DND-41 (cell line): ENCODE results near the gene FUNDC2.

ENCODE experiments used
- ATAC-seq: fragments of 200-7000 bp; cut with Tn5 transposase; 3 replicates; pipeline ENCODE4 v1.9.1; 2021; ENCODE audit warnings: low read depth; ENCODE audit not compliant: insufficient read depth
- DNase-seq: peaks from one replicate; pipeline ENCODE4 v3.0.0-alpha.2; 2020
- H2AFZ ChIP-seq: 2 replicates; pipeline ENCODE4 v1.6.0; 2012; ENCODE audit warnings: low read depth, low read length
- H3K27ac ChIP-seq: 2 replicates; pipeline ENCODE4 v1.5.1; 2012; ENCODE audit warnings: low read length, inconsistent platforms
- H3K27me3 ChIP-seq: fragments of 200-600 bp; sonication (generic); 2 replicates; pipeline ENCODE4 v1.6.0; 2012; ENCODE audit warnings: low read length, mild to moderate bottlenecking, inconsistent platforms; ENCODE audit not compliant: insufficient read depth, poor library complexity
- H3K36me3 ChIP-seq: 2 replicates; pipeline ENCODE4 v1.5.1; 2012; ENCODE audit warnings: low read length, inconsistent platforms; ENCODE audit not compliant: insufficient read depth
- H3K4me1 ChIP-seq: 2 replicates; pipeline ENCODE4 v1.5.1; 2012; ENCODE audit warnings: mild to moderate bottlenecking, low read length; ENCODE audit not compliant: insufficient read depth
- H3K4me2 ChIP-seq: 2 replicates; pipeline ENCODE4 v1.6.0; 2012; ENCODE audit warnings: mild to moderate bottlenecking, moderate library complexity, low read length, inconsistent platforms; ENCODE audit not compliant: insufficient read depth
- H3K4me3 ChIP-seq, 2 experiments: fragments of 200-600 bp in 1 of 2; shearing (Covaris generic) in 1 of 2; 2 replicates each; pipeline ENCODE4 v1.5.1; 2012 to 2016; ENCODE audit warnings: inconsistent platforms in 2 of 2, low read length in 2 of 2, mild to moderate bottlenecking in 2 of 2, low read depth in 1 of 2, moderate library complexity in 1 of 2
- H3K79me2 ChIP-seq: 2 replicates; pipeline ENCODE4 v1.6.0; 2012; ENCODE audit warnings: low read length, inconsistent platforms; ENCODE audit not compliant: insufficient read depth
- H3K9ac ChIP-seq: 2 replicates; pipeline ENCODE4 v1.6.0; 2012; ENCODE audit warnings: low read depth, mild to moderate bottlenecking, inconsistent platforms, low read length, moderate library complexity
- H3K9me3 ChIP-seq: 2 replicates; pipeline ENCODE4 v1.5.1; 2012; ENCODE audit warnings: low read length, moderate library complexity, mild to moderate bottlenecking, inconsistent platforms; ENCODE audit not compliant: insufficient read depth, severe bottlenecking
- H4K20me1 ChIP-seq: 2 replicates; pipeline ENCODE4 v1.6.0; 2012; ENCODE audit warnings: low read length; ENCODE audit not compliant: insufficient read depth
- EZH2 ChIP-seq: IDR thresholded peaks from 3 replicates; pipeline ENCODE4 v1.6.1; 2012; ENCODE audit warnings: borderline replicate concordance, low read depth, mild to moderate bottlenecking, moderate library complexity, low read length, inconsistent platforms; ENCODE audit not compliant: severe bottlenecking
- TF ChIP-seq, protein P1 (sequence below): IDR thresholded peaks from 2 replicates; pipeline ENCODE4 v1.5.1; 2012; ENCODE audit warnings: borderline replicate concordance, low read length, moderate library complexity, mild to moderate bottlenecking; ENCODE audit not compliant: poor library complexity, severe bottlenecking; ENCODE audit errors: extremely low read depth

The FUNDC2 gene

DNA sequence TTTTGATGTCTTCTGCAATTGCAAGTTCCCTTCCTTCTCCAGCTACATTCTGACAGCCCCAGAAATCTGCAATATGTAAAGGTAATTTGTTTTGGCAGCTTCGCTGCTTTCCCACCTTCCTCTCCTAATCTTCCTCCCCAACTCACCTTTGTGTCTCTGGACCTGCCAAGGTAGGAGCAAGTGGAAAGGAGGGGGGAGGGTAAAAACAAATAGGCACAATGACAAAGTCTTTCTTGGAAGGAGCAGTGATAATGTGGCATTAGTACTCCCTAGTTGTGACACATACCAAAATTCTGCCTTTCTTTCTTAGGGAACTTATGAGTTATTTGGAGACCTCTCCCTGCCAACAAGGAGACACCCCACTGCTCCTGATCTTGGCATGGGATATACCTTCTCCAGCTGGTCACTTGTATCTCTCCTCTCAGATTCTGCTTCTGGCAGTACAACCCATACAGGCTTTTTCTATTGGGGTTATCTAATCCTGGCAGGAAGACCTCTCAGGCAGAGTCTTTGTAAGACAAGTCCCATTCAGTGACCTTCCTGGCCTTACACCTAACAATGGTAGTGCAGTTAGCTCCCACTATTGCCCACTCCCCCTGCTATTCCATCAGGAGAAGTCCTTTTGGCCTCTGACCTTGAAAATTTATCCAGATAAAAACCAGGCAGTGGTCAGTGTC is 28.3 kb upstream of the FUNDC2 start:
- Histone ChIP-seq H3K4me2 (no peak overlapping the region), H3K4me3 (no peak overlapping the region), H3K4me1 (no peaks in the 10 kb centered on the region), H2AFZ (no peak overlapping the region), H3K9me3 (no peaks in the 10 kb centered on the region), H3K79me2 (no peaks in the 10 kb centered on the region), H4K20me1 (no peaks in the 10 kb centered on the region), H3K36me3 (no peaks in the 10 kb centered on the region), H3K9ac (no peak overlapping the region), H3K27me3 (no peaks in the 10 kb centered on the region), H3K27ac (no peak overlapping the region)
- DNase-seq: no peak
- ATAC-seq: no peak
- TF ChIP-seq, protein P1, sequence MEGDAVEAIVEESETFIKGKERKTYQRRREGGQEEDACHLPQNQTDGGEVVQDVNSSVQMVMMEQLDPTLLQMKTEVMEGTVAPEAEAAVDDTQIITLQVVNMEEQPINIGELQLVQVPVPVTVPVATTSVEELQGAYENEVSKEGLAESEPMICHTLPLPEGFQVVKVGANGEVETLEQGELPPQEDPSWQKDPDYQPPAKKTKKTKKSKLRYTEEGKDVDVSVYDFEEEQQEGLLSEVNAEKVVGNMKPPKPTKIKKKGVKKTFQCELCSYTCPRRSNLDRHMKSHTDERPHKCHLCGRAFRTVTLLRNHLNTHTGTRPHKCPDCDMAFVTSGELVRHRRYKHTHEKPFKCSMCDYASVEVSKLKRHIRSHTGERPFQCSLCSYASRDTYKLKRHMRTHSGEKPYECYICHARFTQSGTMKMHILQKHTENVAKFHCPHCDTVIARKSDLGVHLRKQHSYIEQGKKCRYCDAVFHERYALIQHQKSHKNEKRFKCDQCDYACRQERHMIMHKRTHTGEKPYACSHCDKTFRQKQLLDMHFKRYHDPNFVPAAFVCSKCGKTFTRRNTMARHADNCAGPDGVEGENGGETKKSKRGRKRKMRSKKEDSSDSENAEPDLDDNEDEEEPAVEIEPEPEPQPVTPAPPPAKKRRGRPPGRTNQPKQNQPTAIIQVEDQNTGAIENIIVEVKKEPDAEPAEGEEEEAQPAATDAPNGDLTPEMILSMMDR: no peak
- no peak for TF ChIP-seq EZH2

DNA sequence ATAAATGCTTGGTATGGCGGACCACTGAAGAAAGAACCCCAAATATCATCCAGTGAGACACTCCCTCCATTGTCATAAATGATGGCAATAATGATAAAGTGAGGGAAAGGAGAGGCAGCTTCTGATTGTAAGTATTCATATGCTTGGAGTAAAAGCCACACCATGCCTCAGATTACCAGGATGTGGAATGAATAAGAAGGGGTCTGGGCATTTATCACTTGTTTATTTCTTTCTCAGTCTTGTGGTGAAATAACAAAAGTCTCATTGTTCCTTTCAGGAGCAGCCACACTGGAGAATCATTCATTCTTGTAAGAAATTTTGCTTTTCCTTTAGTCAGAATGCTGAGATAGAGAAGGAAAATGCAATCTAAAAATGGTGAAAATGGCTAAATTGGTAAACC is 25.8 kb upstream of the FUNDC2 start:
- TF ChIP-seq, protein P1: no peak
- TF ChIP-seq EZH2: no peak

DNA sequence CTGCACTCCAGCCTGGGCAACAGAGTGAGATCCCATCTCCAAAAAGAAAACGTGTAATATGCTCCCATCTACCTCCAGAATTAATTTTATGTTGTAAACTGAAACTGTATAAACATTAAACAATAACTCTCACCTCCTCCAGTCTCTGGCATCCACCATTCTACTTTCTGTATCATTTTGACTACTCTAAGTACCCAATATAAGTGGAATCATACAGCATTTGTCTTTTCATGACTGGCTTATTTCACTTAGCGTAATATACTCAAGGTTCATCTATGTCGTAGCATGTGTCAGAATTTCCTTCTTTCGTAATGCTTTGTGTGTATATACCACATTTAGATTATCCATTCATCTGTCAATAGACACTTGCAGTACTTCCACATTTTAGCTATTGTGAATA is 24.8 kb upstream of the FUNDC2 start:
- Histone ChIP-seq H3K9me3 (no peaks in the 10 kb centered on the region), H3K4me3 (no peak overlapping the region), H2AFZ (no peak overlapping the region), H3K27me3 (no peaks in the 10 kb centered on the region), H3K4me1 (no peaks in the 10 kb centered on the region), H3K9ac (no peak overlapping the region), H3K79me2 (no peaks in the 10 kb centered on the region), H3K27ac (no peak overlapping the region), H3K36me3 (no peaks in the 10 kb centered on the region), H3K4me2 (no peak overlapping the region), H4K20me1 (no peaks in the 10 kb centered on the region)
- ATAC-seq: no peak
- DNase-seq: no peak
- TF ChIP-seq, protein P1: no peak
- TF ChIP-seq EZH2: no peak

More for the DNA sequence above, 25.8 kb upstream of the FUNDC2 start:
- H3K9me3 ChIP-seq: no peaks in the 10 kb centered on the region
- no peak overlapping the region for H3K27ac ChIP-seq
- no peak overlapping the region for H3K4me2 ChIP-seq
- H3K9ac ChIP-seq: no peak overlapping the region
- H2AFZ ChIP-seq: no peak overlapping the region
- no peaks in the 10 kb centered on the region for H3K27me3 ChIP-seq
- no peak for ATAC-seq
- H3K4me3 ChIP-seq: no peak overlapping the region
- no peak for DNase-seq
- no peaks in the 10 kb centered on the region for H3K79me2 ChIP-seq
- H4K20me1 ChIP-seq: no peaks in the 10 kb centered on the region
- no peaks in the 10 kb centered on the region for H3K4me1 ChIP-seq
- no peaks in the 10 kb centered on the region for H3K36me3 ChIP-seq
